Lower leg skin (tissue), 3 donors: ENCODE data around the gene ANKFN1.

Experiments
- CTCF ChIP-seq, 3 donors: fragments of 450-650 bp; IDR thresholded peaks; one replicate each; pipeline ENCODE4 v1.5.1; 2016; ENCODE audit warnings: antibody characterized with exemption in 3 of 3, mild to moderate bottlenecking in 3 of 3, moderate library complexity in 2 of 3
- POLR2A ChIP-seq, 2 donors: fragments of 450-650 bp; IDR thresholded peaks; one replicate each; pipeline ENCODE4 v1.6.1; 2016 to 2017; ENCODE audit warnings: antibody characterized with exemption in 2 of 2, mild to moderate bottlenecking in 1 of 2, moderate library complexity in 1 of 2

DNA sequence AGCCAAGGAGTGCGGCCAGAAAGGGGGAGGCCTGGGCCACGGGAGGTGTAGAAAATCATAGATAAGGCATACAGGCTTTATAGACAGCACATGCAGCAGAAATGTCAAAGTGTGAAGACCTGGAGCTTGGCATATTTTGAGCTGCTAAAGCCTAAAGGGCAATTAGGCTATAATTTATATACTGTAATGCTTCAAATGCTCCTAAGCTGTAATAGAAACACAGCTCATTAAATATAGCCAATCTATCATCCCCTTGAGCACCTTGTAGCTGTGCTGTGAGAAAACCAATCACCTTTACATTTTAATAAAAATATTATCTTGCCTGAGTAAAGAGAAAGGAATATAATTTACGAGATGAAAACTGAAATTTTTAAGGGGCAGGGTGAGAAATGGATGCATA is 342.3 kb downstream of the ANKFN1 start:
- TF ChIP-seq CTCF (IDR thresholded peaks at IDR 0.05) (no peak), POLR2A (IDR thresholded peaks at IDR 0.05) (no peak)
